HG02840 (cell line): ENCODE measurements around the gene SNX18.

Source experiments
- ATAC-seq: cut with Tn5 transposase; IDR thresholded peaks from one replicate; pipeline ENCODE4 v1.9.1; 2021; ENCODE audit warnings: mild to moderate bottlenecking, moderate library complexity, moderate number of reproducible peaks; ENCODE audit not compliant: unreplicated experiment, low FRiP score

Gene SNX18

DNA sequence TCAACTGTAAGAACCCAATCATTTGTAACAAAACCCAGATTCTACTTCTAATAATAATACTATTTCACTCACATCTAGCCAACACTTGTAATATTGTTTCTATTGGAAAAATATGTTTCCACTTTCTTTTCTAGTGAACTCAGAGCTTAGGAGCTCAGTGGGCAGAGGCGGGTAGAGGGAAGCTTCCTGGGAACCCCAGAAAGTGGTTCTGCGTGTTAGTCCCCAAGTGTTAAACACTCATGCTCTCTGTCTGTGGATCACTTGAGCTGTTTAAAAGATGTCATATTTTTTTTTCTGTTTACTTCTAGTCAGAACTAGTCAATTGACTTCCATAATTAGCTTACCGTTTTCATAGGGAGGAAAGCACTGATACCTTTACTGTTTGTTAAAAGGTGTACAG lies 20.6 kb downstream of the SNX18 start:
- ATAC-seq, result no peak

- no peak for ATAC-seq
Observed at GRCh38 chr5:54539001-54539400, 21.4 kb downstream of the SNX18 start.

- ATAC-seq, result no peak
Observed at GRCh38 chr5:54540286-54540685, 22.7 kb downstream of the SNX18 start.

GRCh38 chr5:54541823-54542783 lies 24.5 kb downstream of the SNX18 start:
- ATAC-seq, result no peak

DNA sequence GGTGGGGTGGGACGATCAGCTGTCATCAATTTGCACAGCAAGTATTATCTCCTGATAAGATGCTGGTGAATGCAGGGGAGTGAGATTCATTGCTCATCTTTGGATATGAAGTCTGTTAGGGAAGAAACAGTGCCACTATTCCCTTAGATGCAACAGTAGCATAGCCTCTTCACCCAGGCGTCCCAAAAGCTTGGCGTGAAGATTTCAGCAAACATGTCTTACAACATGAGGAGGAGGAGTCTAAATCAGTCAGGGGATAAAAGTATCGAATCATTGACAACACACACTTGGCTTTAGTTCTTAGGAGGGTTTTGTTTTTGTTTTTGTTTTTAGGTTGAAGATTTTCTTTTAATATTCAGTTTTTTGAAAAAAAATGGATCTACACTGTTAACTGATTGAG lies 26.5 kb downstream of the SNX18 start:
- no peak for ATAC-seq

- no peak for ATAC-seq
Observed at GRCh38 chr5:54545796-54546195, 28.2 kb downstream of the SNX18 start.

DNA sequence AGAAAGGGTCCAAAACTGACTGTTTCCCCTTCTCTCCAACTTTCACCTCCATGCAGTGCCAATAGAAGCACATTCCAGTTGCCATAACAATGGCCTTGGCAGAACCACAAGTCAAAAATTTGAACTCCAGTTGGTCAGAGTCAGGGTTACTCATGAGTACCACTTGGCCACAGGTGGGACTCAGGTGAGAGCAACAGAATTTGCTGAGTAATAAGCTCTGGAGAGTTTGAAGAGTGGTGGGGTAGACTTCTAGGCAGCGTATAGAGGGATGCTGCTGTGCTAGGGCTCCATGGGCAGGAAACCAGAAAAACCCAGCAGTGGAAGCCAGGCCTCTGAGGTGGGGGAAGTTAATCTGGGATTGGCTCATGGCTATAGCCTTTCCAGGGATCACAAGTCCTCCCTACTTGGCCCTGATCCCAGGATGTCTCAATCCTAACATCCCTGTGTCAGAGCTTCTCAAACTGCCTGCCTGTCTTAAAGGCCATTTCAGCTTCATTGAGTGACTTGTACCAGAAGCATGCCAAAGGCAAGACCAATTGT lies 30.2 kb downstream of the SNX18 start:
- ATAC-seq, result no peak

DNA sequence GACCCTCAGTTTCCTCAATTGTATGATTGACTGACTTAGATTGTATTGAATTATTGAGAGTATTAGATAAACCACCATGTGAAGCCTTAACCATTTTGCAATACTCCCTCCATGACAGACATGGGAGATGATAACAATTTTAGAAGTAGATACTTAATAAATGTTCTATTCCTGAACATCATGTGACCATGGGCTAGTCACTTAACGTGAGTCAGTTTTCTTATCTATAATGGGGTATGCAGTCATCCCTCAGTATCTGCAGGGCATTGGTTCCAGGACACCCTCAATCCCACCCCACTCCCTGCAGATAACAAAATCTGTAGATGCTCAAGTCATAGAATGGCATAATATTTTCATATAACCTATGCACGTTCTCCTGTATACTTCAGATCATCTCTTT lies 31.0 kb downstream of the SNX18 start:
- no peak for ATAC-seq

GRCh38 chr5:54551292-54551691 lies 33.7 kb downstream of the SNX18 start:
- ATAC-seq, result no peak

DNA sequence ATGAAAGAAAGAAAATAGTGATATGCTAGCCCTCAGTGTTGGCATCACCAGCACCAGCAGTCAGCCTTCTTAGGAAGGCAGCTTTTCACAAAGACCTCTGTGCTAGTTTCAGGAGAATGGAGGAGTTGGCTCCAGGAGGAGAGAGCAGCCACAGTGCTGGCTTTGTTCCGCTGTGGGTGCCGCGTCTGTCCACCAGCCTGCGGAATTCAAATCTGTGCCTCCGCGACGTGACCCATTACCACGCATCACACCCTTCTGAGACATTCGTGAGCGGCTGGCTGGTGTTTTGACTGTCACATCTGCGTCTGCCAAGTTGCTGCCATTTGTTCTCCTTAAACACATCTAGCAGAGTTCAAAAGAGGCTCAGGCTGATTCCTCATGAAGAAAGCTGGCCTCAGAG lies 34.4 kb downstream of the SNX18 start:
- no peak for ATAC-seq

DNA sequence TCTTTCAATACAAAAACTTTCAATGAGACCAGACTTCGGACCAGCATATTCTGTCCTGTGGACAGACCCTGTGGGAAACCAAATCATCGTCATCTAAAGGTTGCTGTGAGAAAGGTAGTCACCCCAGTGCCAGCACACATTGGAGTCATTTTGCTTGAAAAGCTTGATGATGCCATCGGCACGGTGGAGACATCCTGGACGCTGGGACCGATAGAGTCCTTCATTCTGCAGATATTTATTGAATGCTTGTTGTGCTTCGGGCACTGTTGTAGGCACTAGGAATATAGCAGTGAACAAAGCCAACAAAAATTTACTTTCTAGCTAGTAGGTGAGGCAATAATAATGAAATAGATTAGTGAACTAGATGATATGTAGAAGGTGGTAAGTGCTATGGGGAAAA lies 34.9 kb downstream of the SNX18 start:
- no peak for ATAC-seq

- ATAC-seq, result no peak
Observed at GRCh38 chr5:54553659-54554207, 36.2 kb downstream of the SNX18 start.

DNA sequence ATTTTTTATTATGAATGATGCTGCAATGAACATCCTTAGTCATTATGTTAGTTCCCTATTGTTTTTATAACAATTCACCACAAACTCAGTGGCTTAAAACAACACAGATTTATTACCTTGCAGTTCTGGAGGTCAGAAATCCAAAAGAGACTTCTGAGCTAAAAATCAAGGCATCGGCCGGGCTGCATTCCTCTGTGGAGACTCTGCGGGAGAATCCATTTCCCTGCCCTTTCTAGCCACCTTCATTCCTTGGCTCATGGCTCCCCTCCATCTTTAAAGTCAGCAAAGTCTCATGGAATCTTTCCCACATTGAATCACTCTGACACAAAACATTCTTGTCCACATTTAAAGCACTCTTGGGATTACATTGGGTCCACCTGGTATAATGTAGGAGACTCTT lies 38.6 kb downstream of the SNX18 start:
- no peak for ATAC-seq

DNA sequence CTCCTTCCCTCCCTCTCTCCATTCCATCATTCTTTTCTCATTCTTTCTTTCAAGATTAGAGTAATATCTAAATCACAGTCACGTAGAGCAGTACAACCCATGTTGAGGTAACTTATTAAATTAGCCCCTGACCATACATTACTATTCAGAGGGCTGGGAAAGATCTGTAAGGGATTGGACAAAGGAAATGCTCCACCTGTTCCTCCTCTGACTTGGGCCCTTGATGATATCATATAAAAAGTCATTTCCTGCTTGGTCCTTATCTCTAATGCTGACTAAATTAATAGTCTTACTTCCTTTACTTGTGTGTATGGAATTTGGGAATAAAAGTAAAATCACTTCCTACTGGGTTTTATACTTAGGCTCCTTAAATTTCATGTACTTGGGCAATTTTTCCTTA lies 40.8 kb downstream of the SNX18 start:
- no peak for ATAC-seq

DNA sequence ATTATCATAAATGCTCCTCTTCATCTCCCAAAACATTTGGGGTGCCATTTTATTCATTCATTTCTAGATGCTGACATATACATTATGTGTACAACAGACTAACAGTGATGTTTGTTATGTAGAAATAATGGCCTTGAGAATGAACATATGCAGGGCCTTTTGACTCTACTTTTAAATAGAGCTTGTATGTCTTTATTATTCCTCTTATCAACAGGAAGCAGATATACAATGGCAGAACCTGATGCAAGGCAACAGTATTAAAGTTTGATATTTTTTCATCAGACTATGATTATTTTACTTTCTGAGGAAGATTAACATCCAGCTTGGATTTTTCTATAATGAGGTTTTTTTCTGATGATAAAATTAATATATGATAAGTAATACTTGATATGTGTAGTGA lies 44.1 kb downstream of the SNX18 start:
- no peak for ATAC-seq

DNA sequence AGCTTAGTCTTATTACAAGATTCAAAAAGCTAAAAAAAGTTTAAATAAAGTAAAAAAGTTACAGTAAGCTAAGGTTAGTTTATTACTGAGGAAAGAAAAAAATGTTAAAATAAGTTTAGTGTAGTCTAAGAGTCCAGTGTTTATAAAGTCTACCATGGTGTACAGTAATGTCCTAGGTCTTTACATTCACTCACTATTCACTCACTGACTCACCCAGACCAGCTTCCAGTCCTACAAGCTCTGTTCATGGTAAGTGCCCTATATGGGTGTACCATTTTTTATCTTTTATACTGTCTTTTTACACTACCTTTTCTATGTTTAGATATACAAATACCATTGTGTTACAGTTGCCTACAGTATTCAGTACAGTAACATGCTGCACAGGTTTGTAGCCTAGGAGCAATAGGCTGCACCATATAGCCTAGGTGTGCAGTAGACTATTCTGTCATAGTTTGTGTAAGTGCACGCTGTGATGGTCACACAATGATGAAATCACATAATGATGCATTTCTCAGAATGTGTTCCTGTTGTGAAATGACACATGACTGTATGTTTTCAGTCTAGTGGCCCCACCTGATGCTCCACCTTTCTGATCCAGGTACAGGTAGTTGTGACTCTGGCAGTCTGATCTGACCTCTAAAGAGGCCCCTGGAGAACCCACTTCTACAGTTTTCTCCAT lies 45.7 kb downstream of the SNX18 start:
- no peak for ATAC-seq

DNA sequence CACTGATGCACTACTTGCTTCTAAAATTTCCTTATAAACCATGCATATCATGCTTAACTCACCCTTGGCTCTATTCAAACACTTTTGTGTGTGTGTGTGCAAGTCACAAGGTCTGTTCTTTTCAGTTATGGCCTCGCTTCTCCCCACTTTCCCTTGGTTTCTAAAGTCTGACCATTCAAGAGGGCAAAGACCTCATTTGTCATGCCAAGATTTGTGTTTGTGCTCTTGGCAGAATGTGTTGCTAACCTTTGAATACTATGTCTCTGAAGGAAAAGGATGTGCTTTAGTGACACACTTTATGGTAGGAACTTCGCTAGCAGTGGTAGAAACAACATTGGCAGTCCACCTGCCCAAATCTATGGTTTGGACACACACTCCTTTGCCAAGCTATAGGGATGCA lies 50.4 kb downstream of the SNX18 start:
- no peak for ATAC-seq

- ATAC-seq, result no peak
Observed at GRCh38 chr5:54570916-54571315, 53.4 kb downstream of the SNX18 start.

DNA sequence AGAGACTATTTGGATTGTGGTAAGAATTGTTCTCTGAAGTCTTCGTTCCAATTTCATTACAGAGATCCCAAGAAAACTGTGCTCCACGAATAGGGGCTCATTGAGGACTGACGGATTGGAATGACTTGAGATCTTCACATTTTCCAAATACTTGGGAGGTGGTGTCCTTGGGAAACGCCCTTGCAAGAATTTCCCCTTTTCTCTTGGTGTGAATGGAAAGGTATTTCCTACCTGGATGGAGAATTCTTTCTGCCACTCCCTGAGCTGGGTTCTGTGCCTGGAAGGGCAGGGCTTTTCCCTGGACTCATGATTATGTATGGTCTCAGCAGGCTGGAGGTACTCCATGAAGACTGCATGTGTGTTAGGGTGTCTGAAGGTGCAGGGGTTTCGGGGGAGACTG lies 53.9 kb downstream of the SNX18 start:
- no peak for ATAC-seq

GRCh38 chr5:54573812-54574489 lies 56.4 kb downstream of the SNX18 start:
- ATAC-seq, result no peak

DNA sequence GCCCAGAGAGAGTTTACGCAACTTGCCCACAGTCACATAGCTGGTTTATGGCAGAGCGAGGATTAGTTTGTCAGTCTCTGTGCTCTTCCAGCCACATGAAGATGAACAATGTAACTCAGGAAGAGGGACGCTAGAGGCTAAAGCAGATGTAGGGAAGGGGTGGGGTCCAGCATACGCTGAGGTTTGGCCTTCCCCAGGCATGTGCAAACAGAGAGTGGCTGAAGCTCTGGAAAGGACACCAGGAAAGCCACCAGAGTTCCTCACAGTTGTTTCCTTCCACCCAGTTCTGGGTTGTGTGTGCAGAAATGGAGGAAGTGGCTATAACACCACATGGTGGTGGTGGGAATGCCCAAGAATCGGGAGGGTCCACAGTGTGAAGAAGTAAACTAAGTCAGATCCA lies 60.0 kb downstream of the SNX18 start:
- ATAC-seq, result no peak
